Measurements from ENCODE around the gene SCAI.

- TF ChIP-seq CTCF (IDR thresholded peaks at IDR 0.05) (no peak), POLR2A (IDR thresholded peaks at IDR 0.05) (no peak)
Measured at GRCh38 chr9:125024917-125025316, 118.4 kb downstream of the SCAI start.

All from right lobe of liver (tissue), 4 donors.